ENCODE results near the gene GKN1. TPM values are rescaled to one million over a fixed set of nuclear protein-coding genes. Genes with fewer than 3 reads are reported as not detected.

GKN1 gene
- total and polyA plus RNA-seq, 2 experiments from 2014 or later, result not detected

GRCh38 chr2:69018678-69019095, 44.3 kb downstream of the GKN1 start:
- DNase-seq, result peak; percentile 58
- peaks cover 79% of the 10 kb centered on the region for H3K4me1 ChIP-seq (ENCODE audit: insufficient read depth)
- no peaks in the 10 kb centered on the region for H3K36me3 ChIP-seq (ENCODE audit: low read depth)
- H3K9me3 ChIP-seq (ENCODE audit: low read depth), result no peaks in the 10 kb centered on the region
- H3K27ac ChIP-seq, result peak overlapping the region; percentile 29
- in situ Hi-C loops (cut with MboI), result loop anchor here (10.0 kb wide), 1 partner anchor 286 kb away; no protein-coding TSS in a partner anchor
- H3K4me3 ChIP-seq, result peak overlapping the region; percentile 4
- no peaks in the 10 kb centered on the region for H3K9me2 ChIP-seq (ENCODE audit: insufficient read depth)
- no peak overlapping the region for H2AFZ ChIP-seq
- peaks cover 100% of the 10 kb centered on the region for H3K79me2 ChIP-seq (ENCODE audit: insufficient read depth)
- no peak overlapping the region for H3K9ac ChIP-seq
- TF ChIP-seq EZH2 (IDR thresholded peaks at IDR 0.05; ENCODE audit: insufficient read depth, poor library complexity, severe bottlenecking) (no peak), EZH2phosphoT487 (IDR thresholded peaks at IDR 0.05; ENCODE audit: insufficient read depth, low read depth) (no peak)
- no peaks in the 10 kb centered on the region for H3K27me3 ChIP-seq (replicated peaks; ENCODE audit: insufficient read depth)
- 24 to 30% methylated on average over 4 of the region's 4 CpGs for WGBS, 2 experiments (ENCODE audit: low coverage in 1 of 2, low lambda C conversion rate in 2 of 2, missing lambda C conversion rate in 2 of 2)
- peak overlapping the region; percentile 33 for H3K4me2 ChIP-seq (ENCODE audit: unreplicated experiment)
- 0 out of 2 replicates have a peak, but pooled peaks cover 19% of the 10 kb centered on the region for H4K20me1 ChIP-seq (ENCODE audit: insufficient read depth)
- peaks cover 44% of the 10 kb centered on the region for H3F3A ChIP-seq (ENCODE audit: insufficient read depth)

GRCh38 chr2:69020496-69021426, 46.3 kb downstream of the GKN1 start:
- TF ChIP-seq EZH2phosphoT487 (IDR thresholded peaks at IDR 0.05; ENCODE audit: insufficient read depth, low read depth) (no peak), EZH2 (IDR thresholded peaks at IDR 0.05; ENCODE audit: insufficient read depth, poor library complexity, severe bottlenecking) (no peak)
- H4K20me1 ChIP-seq (ENCODE audit: insufficient read depth), result peaks cover 21% of the 10 kb centered on the region; the same call in 1 of the 2 replicates
- no peaks in the 10 kb centered on the region for H3K36me3 ChIP-seq (ENCODE audit: low read depth)
- H2AFZ ChIP-seq, result no peak overlapping the region
- H3K9me2 ChIP-seq (ENCODE audit: insufficient read depth), result no peaks in the 10 kb centered on the region
- H3K27me3 ChIP-seq (replicated peaks; ENCODE audit: insufficient read depth), result no peaks in the 10 kb centered on the region
- peaks cover 50% of the 10 kb centered on the region for H3F3A ChIP-seq (ENCODE audit: insufficient read depth)
- no peaks in the 10 kb centered on the region for H3K9me3 ChIP-seq (ENCODE audit: low read depth)
- H3K79me2 ChIP-seq (ENCODE audit: insufficient read depth), result peaks cover 100% of the 10 kb centered on the region
- in situ Hi-C loops (cut with MboI), result no loop called here
- whole genome bisulfite sequencing, 2 experiments (ENCODE audit: low coverage in 1 of 2, low lambda C conversion rate in 2 of 2, missing lambda C conversion rate in 2 of 2), result 61 to 66% methylated on average over 8 of the region's 8 CpGs
- H3K4me2 ChIP-seq (ENCODE audit: unreplicated experiment), result no peak overlapping the region
- H3K4me1 ChIP-seq (ENCODE audit: insufficient read depth), result peaks cover 74% of the 10 kb centered on the region
- H3K27ac ChIP-seq, result no peak overlapping the region; the same call in 1 of the 2 replicates
- no peak overlapping the region for H3K4me3 ChIP-seq
- no peak for DNase-seq
- H3K9ac ChIP-seq, result no peak overlapping the region

GRCh38 chr2:69021727-69022126, 47.3 kb downstream of the GKN1 start:
- Histone ChIP-seq H3K4me3 (no peak overlapping the region), H3K9me3 (ENCODE audit: low read depth) (no peaks in the 10 kb centered on the region), H3K9ac (no peak overlapping the region), H3K4me1 (ENCODE audit: insufficient read depth) (peaks cover 74% of the 10 kb centered on the region), H4K20me1 (ENCODE audit: insufficient read depth) (peaks cover 25% of the 10 kb centered on the region; the same call in 1 of the 2 replicates), H3K4me2 (ENCODE audit: unreplicated experiment) (no peak overlapping the region), H3F3A (ENCODE audit: insufficient read depth) (peaks cover 47% of the 10 kb centered on the region), H3K79me2 (ENCODE audit: insufficient read depth) (peaks cover 100% of the 10 kb centered on the region), H3K9me2 (ENCODE audit: insufficient read depth) (no peaks in the 10 kb centered on the region), H3K36me3 (ENCODE audit: low read depth) (no peaks in the 10 kb centered on the region), H3K27ac (no peak overlapping the region), H2AFZ (no peak overlapping the region), H3K27me3 (replicated peaks; ENCODE audit: insufficient read depth) (no peaks in the 10 kb centered on the region)
- in situ Hi-C loops (cut with MboI), result no loop called here
- WGBS, 2 experiments (ENCODE audit: low coverage in 1 of 2, low lambda C conversion rate in 2 of 2, missing lambda C conversion rate in 2 of 2), result 89% methylated on average over 4 of the region's 4 CpGs
- DNase-seq, result no peak
- TF ChIP-seq EZH2 (IDR thresholded peaks at IDR 0.05; ENCODE audit: insufficient read depth, poor library complexity, severe bottlenecking), result no peak
- TF ChIP-seq EZH2phosphoT487 (IDR thresholded peaks at IDR 0.05; ENCODE audit: insufficient read depth, low read depth), result no peak

GRCh38 chr2:69022548-69022947, 48.1 kb downstream of the GKN1 start:
- Histone ChIP-seq H2AFZ (no peak overlapping the region), H3K27ac (no peak overlapping the region), H3K9me3 (ENCODE audit: low read depth) (no peaks in the 10 kb centered on the region), H4K20me1 (ENCODE audit: insufficient read depth) (peaks cover 25% of the 10 kb centered on the region; the same call in 1 of the 2 replicates), H3K9ac (no peak overlapping the region), H3K4me3 (no peak overlapping the region), H3K4me1 (ENCODE audit: insufficient read depth) (peaks cover 69% of the 10 kb centered on the region), H3K36me3 (ENCODE audit: low read depth) (no peaks in the 10 kb centered on the region), H3K27me3 (replicated peaks; ENCODE audit: insufficient read depth) (no peaks in the 10 kb centered on the region), H3F3A (ENCODE audit: insufficient read depth) (peaks cover 39% of the 10 kb centered on the region), H3K9me2 (ENCODE audit: insufficient read depth) (no peaks in the 10 kb centered on the region), H3K4me2 (ENCODE audit: unreplicated experiment) (no peak overlapping the region), H3K79me2 (ENCODE audit: insufficient read depth) (peaks cover 100% of the 10 kb centered on the region)
- in situ Hi-C loops (cut with MboI), result no loop called here
- 8 to 28% methylated on average over 1 of the region's 1 CpG for WGBS, 2 experiments (ENCODE audit: low coverage in 1 of 2, low lambda C conversion rate in 2 of 2, missing lambda C conversion rate in 2 of 2)
- no peak for TF ChIP-seq EZH2 (IDR thresholded peaks at IDR 0.05; ENCODE audit: insufficient read depth, poor library complexity, severe bottlenecking)
- no peak for TF ChIP-seq EZH2phosphoT487 (IDR thresholded peaks at IDR 0.05; ENCODE audit: insufficient read depth, low read depth)
- peak; percentile 61 for DNase-seq
